ENCODE measurements around the gene MIA. TPM values are rescaled to one million over a fixed set of nuclear protein-coding genes. Genes with fewer than 3 reads are reported as not detected.
"Not testable (repeated sequence)": the region's sequence is repeated elsewhere in the genome, so short reads cannot be mapped to it uniquely, and the experiment has no call there.

MIA gene
- total RNA-seq, 1 donor from 2014 or later, result not detected

- DNase-seq (ENCODE audit: low read depth), result peak; percentile 100
Observed at GRCh38 chr19:40750058-40750873, 25.1 kb upstream of the MIA start, which contains the start of gene ACTMAP. Gene ACTMAP, minus strand, starts transcription at chr19:40750477. Its CDS starts 674 bp downstream, at chr19:40749803.

- peak; percentile 99 for DNase-seq (ENCODE audit: low read depth)
Observed at GRCh38 chr19:40750874-40751537, 24.3 kb upstream of the MIA start, which contains the start of gene SNRPA. Gene SNRPA, plus strand, starts transcription at chr19:40751203. Its CDS starts 206 bp downstream, at chr19:40751409.

GRCh38 chr19:40752257-40752781 is 23.0 kb upstream of the MIA start:
- no peak for DNase-seq (ENCODE audit: low read depth)

GRCh38 chr19:40754611-40755247 is 20.6 kb upstream of the MIA start:
- DNase-seq (ENCODE audit: low read depth), result no peak

GRCh38 chr19:40755248-40755624 is 20.1 kb upstream of the MIA start:
- no peak for DNase-seq (ENCODE audit: low read depth)

- no peak for DNase-seq (ENCODE audit: low read depth)
Observed at GRCh38 chr19:40755791-40756190, 19.5 kb upstream of the MIA start.

GRCh38 chr19:40756502-40757110 is 18.7 kb upstream of the MIA start:
- no peak for DNase-seq (ENCODE audit: low read depth)

- DNase-seq (ENCODE audit: low read depth), result no peak
Observed at GRCh38 chr19:40758491-40758890, 16.8 kb upstream of the MIA start.

GRCh38 chr19:40759352-40759751 is 16.0 kb upstream of the MIA start:
- DNase-seq (ENCODE audit: low read depth), result no peak

GRCh38 chr19:40762754-40763470 is 12.4 kb upstream of the MIA start:
- no peak for DNase-seq (ENCODE audit: low read depth)

- DNase-seq (ENCODE audit: low read depth), result no peak
Observed at GRCh38 chr19:40763526-40763925, 11.8 kb upstream of the MIA start.

GRCh38 chr19:40763963-40764362 is 11.4 kb upstream of the MIA start:
- no peak for DNase-seq (ENCODE audit: low read depth)

- DNase-seq (ENCODE audit: low read depth), result not testable (repeated sequence)
Observed at GRCh38 chr19:40766385-40766784, 8.9 kb upstream of the MIA start.

GRCh38 chr19:40768869-40769268 is 6.5 kb upstream of the MIA start:
- no peak for DNase-seq (ENCODE audit: low read depth)

- not testable (repeated sequence) for DNase-seq (ENCODE audit: low read depth)
Observed at GRCh38 chr19:40771101-40771862, 4.0 kb upstream of the MIA start.

GRCh38 chr19:40775632-40776022 is 306 bp downstream of the MIA start:
- no peak for DNase-seq (ENCODE audit: low read depth)

GRCh38 chr19:40776364-40776763 is 1.0 kb downstream of the MIA start:
- DNase-seq (ENCODE audit: low read depth), result no peak

- peak; percentile 95 for DNase-seq (ENCODE audit: low read depth)
Observed at GRCh38 chr19:40776932-40777644, 1.8 kb downstream of the MIA start.

GRCh38 chr19:40777645-40777936 is 2.3 kb downstream of the MIA start:
- no peak for DNase-seq (ENCODE audit: low read depth)

All from myocyte (in vitro differentiated cells).